NCI-H524 (cell line): Measurements from ENCODE around the gene TMEM143.
A peak's percentile ranks its signal among the peaks of the same experiment; 100 is the strongest.
"Not testable (repeated sequence)": the region's sequence is repeated elsewhere in the genome, so short reads cannot be mapped to it uniquely, and the experiment has no call there.

Source experiments
- DNase-seq, 2 experiments: peaks; one replicate each; lab custom pipeline; 2025; lab: John Stamatoyannopoulos, UW

The TMEM143 gene

GRCh38 chr19:48296963-48297734, 66.6 kb downstream of the TMEM143 start:
- DNase-seq, result no peak

DNA sequence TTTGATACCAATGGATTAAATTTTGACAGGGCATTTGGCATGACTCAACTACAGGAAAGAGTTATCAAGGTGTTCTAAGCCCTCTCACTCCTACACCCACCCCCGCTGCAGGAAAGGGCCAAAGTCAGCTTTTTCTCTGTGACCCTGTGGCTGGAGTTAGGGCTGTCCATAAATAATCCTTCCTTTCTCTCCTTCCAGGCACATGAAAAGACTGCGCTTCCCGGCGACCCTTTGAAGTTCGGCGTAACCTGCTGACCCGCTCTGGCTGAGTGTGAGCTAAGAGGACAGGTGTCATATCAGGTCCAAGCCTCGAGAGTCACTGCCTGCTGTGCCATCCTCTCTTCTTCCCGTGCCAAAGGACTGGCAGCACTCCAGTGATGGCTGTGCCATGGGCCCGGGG, 68.3 kb downstream of the TMEM143 start:
- DNase-seq, result no peak

GRCh38 chr19:48292798-48293197, 70.9 kb downstream of the TMEM143 start:
- no peak for DNase-seq

GRCh38 chr19:48291489-48291815, 72.3 kb downstream of the TMEM143 start:
- not testable (repeated sequence) for DNase-seq

GRCh38 chr19:48290771-48291488, 72.8 kb downstream of the TMEM143 start:
- peak; percentile 53 to 86 for DNase-seq

DNA sequence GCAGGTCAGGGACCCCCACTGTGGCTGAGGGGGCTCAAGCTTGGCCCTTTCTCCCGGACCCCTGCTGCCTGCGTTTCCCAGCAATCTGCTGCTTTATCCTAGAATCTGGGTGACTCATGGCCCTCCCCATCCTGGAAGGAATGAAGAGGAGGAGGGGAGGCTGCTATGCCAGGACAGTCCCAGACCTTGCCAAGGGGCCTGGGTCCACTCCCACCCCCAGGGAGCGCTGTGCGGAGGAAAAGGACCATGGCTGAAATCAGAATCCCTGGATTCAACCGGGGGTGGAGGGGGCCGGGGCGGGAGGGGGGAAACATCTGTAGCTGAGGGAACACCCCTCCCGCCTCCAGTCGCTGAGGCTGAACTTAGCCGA, 73.4 kb downstream of the TMEM143 start:
- peak; percentile 12 to 67 for DNase-seq

- DNase-seq, result no peak
Observed at GRCh38 chr19:48287748-48288147, 76.0 kb downstream of the TMEM143 start.

GRCh38 chr19:48284896-48285295, 78.8 kb downstream of the TMEM143 start:
- DNase-seq, result no peak

- no peak for DNase-seq
Observed at GRCh38 chr19:48283908-48284307, 79.8 kb downstream of the TMEM143 start.
